Glutamatergic neuron (in vitro differentiated cells): ENCODE data around the gene ZNF444. TPM values are rescaled to one million over a fixed set of nuclear protein-coding genes. Genes with fewer than 3 reads are reported as not detected.
"Not testable (repeated sequence)": the region's sequence is repeated elsewhere in the genome, so short reads cannot be mapped to it uniquely, and the experiment has no call there.

Source experiments
- DNase-seq: peaks from one replicate; pipeline ENCODE4 v3.0.0; 2022
- H3K27ac Mint-ChIP-seq: one replicate; pipeline ENCODE4 v1.8.0; 2020; ENCODE audit warnings: mild to moderate bottlenecking, mixed read lengths, inconsistent platforms; ENCODE audit not compliant: unreplicated experiment
- H3K27me3 Mint-ChIP-seq: one replicate; pipeline ENCODE4 v1.8.0; 2020; ENCODE audit warnings: mild to moderate bottlenecking, moderate library complexity, mixed read lengths, inconsistent platforms; ENCODE audit not compliant: unreplicated experiment
- H3K36me3 Mint-ChIP-seq: one replicate; pipeline ENCODE4 v1.8.0; 2020; ENCODE audit warnings: mild to moderate bottlenecking, mixed read lengths, inconsistent platforms; ENCODE audit not compliant: unreplicated experiment
- H3K4me1 Mint-ChIP-seq: one replicate; pipeline ENCODE4 v1.8.0; 2020; ENCODE audit warnings: mild to moderate bottlenecking, low read depth, mixed read lengths, inconsistent platforms; ENCODE audit not compliant: unreplicated experiment
- H3K4me3 Mint-ChIP-seq: one replicate; pipeline ENCODE4 v1.8.0; 2020; ENCODE audit warnings: mild to moderate bottlenecking, mixed read lengths, inconsistent platforms; ENCODE audit not compliant: unreplicated experiment
- H3K9me3 Mint-ChIP-seq: one replicate; pipeline ENCODE4 v1.8.0; 2020; ENCODE audit warnings: mild to moderate bottlenecking, moderate library complexity, mixed read lengths, inconsistent platforms; ENCODE audit not compliant: unreplicated experiment
- CTCF ChIP-seq: fragments of 200-600 bp; sonication (generic); IDR thresholded peaks from one replicate; pipeline ENCODE4 v1.5.0; 2021; ENCODE audit not compliant: partially characterized antibody, unreplicated experiment
- total RNA-seq: library from RNA; stranded (reverse); fragmentation: NEBNext Ultra II Directional; extraction: Animal tissue kit (Norgen Biotek cat#: 25700); gene quantifications from one replicate; pipeline ENCODE4 v1.2.1, GENCODE V29; 2021; ENCODE audit not compliant: unreplicated experiment

Gene ZNF444
- total RNA-seq, 1 donor from 2014 or later, result 56.9 TPM

- no peaks in the 10 kb centered on the region for H3K4me1 Mint-ChIP-seq
- no peak for DNase-seq
- H3K4me3 Mint-ChIP-seq, result no peak overlapping the region
- TF ChIP-seq CTCF, result no peak
- peaks cover 9% of the 10 kb centered on the region for H3K9me3 Mint-ChIP-seq
- H3K27ac Mint-ChIP-seq, result no peak overlapping the region
- H3K36me3 Mint-ChIP-seq, result no peaks in the 10 kb centered on the region
- H3K27me3 Mint-ChIP-seq, result peaks cover 4% of the 10 kb centered on the region
These were observed 22.0 kb downstream of the ZNF444 start for GRCh38 chr19:56163097-56163496.

- Mint-ChIP-seq H3K4me3 (no peak overlapping the region), H3K27ac (no peak overlapping the region), H3K27me3 (peaks cover 2% of the 10 kb centered on the region), H3K4me1 (no peaks in the 10 kb centered on the region), H3K36me3 (no peaks in the 10 kb centered on the region), H3K9me3 (peaks cover 6% of the 10 kb centered on the region)
- no peak for TF ChIP-seq CTCF
- no peak for DNase-seq
These were observed 26.0 kb downstream of the ZNF444 start for GRCh38 chr19:56167064-56167578.

- no peak for DNase-seq
- Mint-ChIP-seq H3K4me1 (no peaks in the 10 kb centered on the region), H3K36me3 (no peaks in the 10 kb centered on the region), H3K27me3 (peaks cover 5% of the 10 kb centered on the region), H3K27ac (no peak overlapping the region), H3K4me3 (no peak overlapping the region), H3K9me3 (peaks cover 4% of the 10 kb centered on the region)
- TF ChIP-seq CTCF, result no peak
These were observed 29.2 kb downstream of the ZNF444 start for GRCh38 chr19:56170261-56170660.

GRCh38 chr19:56174086-56174485, 33.0 kb downstream of the ZNF444 start:
- no peak for TF ChIP-seq CTCF
- DNase-seq, result no peak
- Mint-ChIP-seq H3K36me3 (no peaks in the 10 kb centered on the region), H3K9me3 (peaks cover 8% of the 10 kb centered on the region), H3K4me1 (no peaks in the 10 kb centered on the region), H3K27ac (no peak overlapping the region), H3K27me3 (peaks cover 7% of the 10 kb centered on the region), H3K4me3 (no peak overlapping the region)

GRCh38 chr19:56174550-56174949, 33.5 kb downstream of the ZNF444 start:
- no peaks in the 10 kb centered on the region for H3K4me1 Mint-ChIP-seq
- H3K27me3 Mint-ChIP-seq, result peaks cover 7% of the 10 kb centered on the region
- H3K27ac Mint-ChIP-seq, result no peak overlapping the region
- no peak for TF ChIP-seq CTCF
- no peak overlapping the region for H3K4me3 Mint-ChIP-seq
- no peak for DNase-seq
- peaks cover 8% of the 10 kb centered on the region for H3K9me3 Mint-ChIP-seq
- no peaks in the 10 kb centered on the region for H3K36me3 Mint-ChIP-seq

DNA sequence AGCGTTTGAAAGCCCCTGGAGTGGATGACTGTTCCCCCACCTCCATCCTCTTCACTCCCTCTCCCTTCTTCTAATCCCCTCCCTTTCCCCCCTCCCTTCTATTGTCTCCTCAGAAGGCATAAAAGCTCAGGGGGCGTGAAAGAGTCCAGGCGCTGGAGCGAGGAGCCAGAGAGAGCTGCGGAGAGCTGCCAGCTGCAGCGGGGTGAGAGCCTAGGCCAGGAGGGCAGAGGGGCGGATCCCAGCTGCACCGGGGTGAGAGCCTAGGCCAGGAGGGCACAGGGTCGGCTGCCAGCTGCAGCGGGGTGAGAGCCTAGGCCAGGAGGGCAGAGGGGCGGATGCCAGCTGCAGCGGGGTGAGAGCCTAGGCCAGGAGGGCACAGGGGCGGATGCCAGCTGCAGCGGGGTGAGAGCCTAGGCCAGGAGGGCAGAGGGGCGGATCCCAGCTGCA, 34.8 kb downstream of the ZNF444 start, which contains the start of gene GALP:
Gene GALP, plus strand, starts transcription at position 148 of the 447 bp plus-strand sequence. CDS start 1,101 bp downstream, outside the sequence.
- DNase-seq, H3K27me3 Mint-ChIP-seq, H3K27ac Mint-ChIP-seq, H3K4me1 Mint-ChIP-seq, H3K9me3 Mint-ChIP-seq, H3K36me3 Mint-ChIP-seq, H3K4me3 Mint-ChIP-seq: not testable (repeated sequence)

DNA sequence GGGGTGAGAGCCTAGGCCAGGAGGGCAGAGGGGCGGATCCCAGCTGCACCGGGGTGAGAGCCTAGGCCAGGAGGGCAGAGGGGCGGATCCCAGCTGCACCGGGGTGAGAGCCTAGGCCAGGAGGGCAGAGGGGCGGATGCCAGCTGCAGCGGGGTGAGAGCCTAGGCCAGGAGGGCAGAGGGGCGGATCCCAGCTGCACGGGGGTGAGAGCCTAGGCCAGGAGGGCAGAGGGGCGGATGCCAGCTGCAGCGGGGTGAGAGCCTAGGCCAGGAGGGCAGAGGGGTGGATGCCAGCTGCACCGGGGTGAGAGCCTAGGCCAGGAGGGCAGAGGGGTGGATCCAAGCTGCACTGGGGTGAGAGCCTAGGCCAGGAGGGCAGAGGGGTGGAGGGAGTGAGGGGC, 35.2 kb downstream of the ZNF444 start:
- not testable (repeated sequence) for H3K4me3 Mint-ChIP-seq, H3K36me3 Mint-ChIP-seq, H3K27ac Mint-ChIP-seq, H3K27me3 Mint-ChIP-seq, DNase-seq, H3K4me1 Mint-ChIP-seq, H3K9me3 Mint-ChIP-seq
